Subcutaneous adipose tissue (tissue), 4 donors: ENCODE data around the gene SAMD14. TPM values are rescaled to one million over a fixed set of nuclear protein-coding genes. Genes with fewer than 3 reads are reported as not detected.

ENCODE experiments used
- total RNA-seq, 4 donors: library from RNA; depleted of rRNA; stranded (reverse); fragments of >200 nt; gene quantifications; one replicate each; pipeline ENCODE4 v1.1.0, GENCODE V29; 2016
- TF ChIP-seq, protein P1 (sequence below): fragments of 450-650 bp; IDR thresholded peaks from one replicate; pipeline ENCODE4 v1.5.1; 2016; ENCODE audit warnings: low read depth, mild to moderate bottlenecking, control low read depth, antibody characterized with exemption, moderate library complexity

Gene SAMD14
- total RNA-seq, result under 1 TPM in 3 of 4 donors, not detected in 1; 0.33 to 0.38 (median 0.34) TPM

- TF ChIP-seq, protein P1, sequence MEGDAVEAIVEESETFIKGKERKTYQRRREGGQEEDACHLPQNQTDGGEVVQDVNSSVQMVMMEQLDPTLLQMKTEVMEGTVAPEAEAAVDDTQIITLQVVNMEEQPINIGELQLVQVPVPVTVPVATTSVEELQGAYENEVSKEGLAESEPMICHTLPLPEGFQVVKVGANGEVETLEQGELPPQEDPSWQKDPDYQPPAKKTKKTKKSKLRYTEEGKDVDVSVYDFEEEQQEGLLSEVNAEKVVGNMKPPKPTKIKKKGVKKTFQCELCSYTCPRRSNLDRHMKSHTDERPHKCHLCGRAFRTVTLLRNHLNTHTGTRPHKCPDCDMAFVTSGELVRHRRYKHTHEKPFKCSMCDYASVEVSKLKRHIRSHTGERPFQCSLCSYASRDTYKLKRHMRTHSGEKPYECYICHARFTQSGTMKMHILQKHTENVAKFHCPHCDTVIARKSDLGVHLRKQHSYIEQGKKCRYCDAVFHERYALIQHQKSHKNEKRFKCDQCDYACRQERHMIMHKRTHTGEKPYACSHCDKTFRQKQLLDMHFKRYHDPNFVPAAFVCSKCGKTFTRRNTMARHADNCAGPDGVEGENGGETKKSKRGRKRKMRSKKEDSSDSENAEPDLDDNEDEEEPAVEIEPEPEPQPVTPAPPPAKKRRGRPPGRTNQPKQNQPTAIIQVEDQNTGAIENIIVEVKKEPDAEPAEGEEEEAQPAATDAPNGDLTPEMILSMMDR, result no peak
These were observed at the start of gene SAMD14 for GRCh38 chr17:50129728-50130558. Gene SAMD14, minus strand, starts transcription at chr17:50130160. Its CDS starts 5,201 bp downstream, at chr17:50124959.

DNA sequence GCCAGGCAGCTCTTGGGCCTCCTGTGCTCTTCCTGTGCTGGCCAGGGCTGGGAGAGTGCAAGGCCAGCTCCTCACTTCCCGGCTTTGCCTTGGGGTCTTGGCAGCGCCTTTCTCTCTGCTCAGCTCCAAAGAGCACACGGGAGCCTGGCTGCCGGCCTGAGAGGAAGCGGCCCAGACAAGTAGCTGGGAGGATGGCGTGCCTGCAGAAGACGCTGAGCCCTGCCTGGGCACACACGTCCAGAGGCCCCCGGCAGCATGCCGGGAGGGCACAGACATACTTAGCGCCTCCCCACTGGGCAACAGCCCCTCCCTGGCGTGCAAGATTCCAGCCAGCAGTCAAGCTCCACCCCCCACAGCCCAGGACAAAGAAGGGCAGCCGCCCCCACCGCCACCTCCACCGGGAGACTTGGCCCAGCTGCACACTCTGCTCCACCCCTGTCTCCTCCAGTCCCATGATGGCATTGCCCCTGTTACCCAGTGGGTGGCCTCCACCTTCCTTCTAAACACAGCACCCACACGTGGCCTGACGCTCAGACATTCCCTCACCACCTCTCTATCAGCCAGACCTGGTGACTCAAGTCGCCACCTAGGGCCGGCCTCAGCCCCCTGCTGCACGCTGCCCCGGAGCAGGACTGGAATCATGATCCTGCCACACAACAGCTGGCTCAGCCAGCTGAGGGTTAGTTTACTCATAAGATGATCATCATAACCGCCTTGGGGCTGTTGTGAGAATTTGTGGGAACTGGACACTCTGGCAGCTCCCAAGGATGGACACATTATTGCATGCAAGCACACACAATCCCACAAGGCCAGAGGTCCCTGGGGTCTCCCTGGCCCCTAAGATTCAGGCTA, 48.2 kb upstream of the SAMD14 start:
- TF ChIP-seq, protein P1, result no peak

GRCh38 chr17:50177476-50177875, 47.5 kb upstream of the SAMD14 start:
- TF ChIP-seq, protein P1, result no peak

DNA sequence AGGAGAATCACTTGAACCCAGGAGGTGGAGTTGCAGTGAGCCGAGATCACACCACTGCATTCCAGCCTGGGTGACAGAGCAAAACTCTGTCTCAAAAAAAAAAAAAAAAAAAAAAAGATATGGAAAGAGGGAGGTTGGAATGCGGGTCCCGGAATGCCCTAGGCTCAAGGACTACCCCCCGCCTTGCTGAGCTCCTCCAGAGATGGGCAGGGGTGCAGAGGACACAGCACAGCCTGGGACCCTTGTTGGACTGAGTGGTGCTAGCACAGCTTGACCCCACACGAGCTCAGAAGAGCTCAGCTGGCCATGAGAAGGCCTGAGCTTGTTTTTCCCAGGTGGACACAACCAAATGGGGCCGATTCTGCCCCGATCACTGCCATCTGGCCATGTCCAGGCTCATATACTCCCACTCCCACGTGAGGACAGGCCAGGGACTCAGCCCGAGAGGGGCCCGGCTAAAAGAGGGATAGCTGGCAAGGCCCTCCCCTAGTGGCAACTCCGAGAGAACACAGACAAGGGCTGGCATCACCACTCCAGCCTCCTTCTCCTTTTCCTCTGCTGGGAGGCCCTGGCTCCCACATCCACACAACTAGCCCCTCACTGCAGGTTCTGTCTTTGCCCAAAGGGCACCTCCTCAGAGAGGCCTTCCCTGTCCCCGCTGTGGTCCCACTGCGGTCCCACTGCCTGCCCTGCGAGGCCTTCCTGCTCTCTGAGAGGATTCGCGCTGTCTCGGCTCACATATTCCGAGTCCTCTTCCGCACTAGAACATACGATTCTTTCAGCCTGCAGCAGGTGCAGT, 46.8 kb upstream of the SAMD14 start:
- TF ChIP-seq, protein P1, result no peak

DNA sequence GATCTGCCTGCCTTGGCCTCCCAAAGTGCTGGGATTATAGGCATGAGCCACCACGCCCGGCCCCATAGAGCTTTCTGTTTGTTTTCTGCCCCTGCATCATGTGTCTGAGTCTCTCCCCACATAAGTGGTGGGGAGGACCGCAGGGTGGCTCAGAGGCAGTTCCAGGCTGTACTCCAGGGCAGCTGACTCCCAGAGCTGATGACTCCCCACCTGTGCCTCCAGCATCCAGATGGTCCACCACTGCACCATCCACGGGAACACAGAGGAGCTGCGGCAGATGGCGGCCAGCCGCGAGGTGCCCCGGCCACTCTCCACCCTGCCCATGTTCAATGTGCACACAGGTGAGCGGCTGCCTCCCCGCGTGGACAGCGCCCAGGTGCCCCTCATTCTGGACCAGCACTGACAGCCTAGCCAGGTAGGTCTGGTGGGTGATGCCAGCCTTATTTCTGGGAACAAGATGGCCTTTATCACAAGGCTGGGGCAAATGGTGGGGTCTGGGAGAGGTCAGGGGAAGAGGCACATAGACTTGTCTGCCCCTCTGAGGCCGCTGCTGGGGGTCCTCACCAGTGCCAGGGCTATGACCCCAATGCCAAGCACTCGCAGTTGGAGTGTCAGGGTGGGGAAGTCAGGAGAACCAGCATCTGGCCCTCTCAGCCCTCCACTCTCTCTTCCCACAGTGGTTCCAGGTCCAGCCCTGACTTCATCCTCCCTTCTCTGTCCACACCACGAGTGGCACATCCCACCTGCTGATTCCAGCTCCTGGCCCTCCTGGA, 45.3 kb upstream of the SAMD14 start:
- TF ChIP-seq, protein P1, result no peak

- TF ChIP-seq, protein P1, result no peak
These were observed 44.5 kb upstream of the SAMD14 start for GRCh38 chr17:50174444-50174843.
